Measurements from ENCODE around the gene ANXA6.

Gene ANXA6

GRCh38 chr5:151130922-151131891 is 26.4 kb downstream of the ANXA6 start:
- in situ Hi-C loops (cut with MboI; ENCODE audit: low sequenced_read_pairs): no loop called here

DNA sequence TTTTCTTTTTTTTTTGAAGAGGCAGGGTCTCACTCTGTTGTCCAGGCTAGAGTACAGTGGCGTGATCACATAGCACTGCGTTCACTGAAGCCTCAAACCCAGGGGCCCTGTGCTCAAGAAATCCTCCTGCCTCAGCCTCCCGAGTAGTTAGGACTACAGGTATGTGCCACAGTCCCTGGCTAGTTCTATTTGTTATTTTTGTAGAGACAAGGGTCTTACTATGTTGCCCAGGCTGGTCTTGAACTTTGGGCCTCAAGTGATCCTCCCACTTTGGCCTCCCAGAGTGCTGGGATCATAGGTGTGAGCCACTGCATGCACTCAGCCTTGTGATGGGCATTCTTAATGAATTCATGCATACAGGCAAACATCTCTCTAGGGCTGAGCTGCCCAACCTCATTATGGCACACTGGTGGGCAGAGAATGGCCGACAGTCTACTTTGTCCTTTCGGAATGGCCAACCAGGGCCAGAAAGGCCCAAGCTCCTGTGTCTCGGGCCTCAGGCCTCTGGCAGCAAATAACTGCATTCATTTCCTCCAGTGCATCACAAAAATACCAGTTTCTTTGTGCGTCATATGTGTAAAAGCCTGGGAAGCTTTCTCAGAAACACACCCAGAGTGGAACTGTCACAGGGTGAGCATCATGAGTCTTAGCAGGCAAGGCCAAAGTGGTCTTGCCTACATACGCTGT is 27.2 kb downstream of the ANXA6 start:
- in situ Hi-C loops (cut with MboI; ENCODE audit: low sequenced_read_pairs): no loop called here

DNA sequence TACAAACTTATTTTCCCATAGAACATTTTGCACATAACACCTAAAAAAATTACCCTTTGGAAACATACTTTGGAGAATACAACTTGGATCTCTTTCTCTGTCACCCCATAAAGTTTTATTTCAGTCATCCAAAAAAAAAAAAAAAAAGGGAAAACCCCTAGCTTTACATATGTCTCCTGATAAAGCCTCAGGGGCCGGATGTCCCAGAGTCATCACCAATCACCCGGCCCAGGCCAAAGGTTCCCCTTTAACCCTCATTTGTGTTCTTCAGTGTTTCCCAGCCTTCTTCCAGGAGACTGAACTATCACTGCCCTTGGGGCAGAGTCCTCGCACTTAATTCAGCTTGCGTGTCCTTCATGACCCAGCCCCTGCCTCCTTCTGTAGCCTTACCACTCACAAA is 28.8 kb downstream of the ANXA6 start:
- in situ Hi-C loops (cut with MboI; ENCODE audit: low sequenced_read_pairs): no loop called here

DNA sequence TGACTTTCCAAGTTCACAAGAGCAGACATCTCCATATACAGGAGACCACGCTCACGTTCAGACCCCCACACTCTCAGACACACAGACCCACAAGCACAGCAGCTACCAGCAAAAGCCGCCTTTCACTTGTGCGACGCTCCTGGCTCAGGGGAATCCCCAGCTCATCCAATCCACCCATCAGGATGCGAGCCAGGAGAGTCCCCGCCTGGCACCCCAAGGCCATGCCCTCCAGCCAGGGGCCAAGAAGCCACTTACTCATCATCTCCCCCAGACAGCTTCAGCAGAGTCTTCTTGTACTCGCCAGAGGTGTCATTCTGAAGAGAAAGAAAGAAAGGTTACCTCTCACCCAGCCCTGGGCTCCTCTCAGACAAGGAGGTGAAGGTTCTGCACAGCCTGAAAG is 29.7 kb downstream of the ANXA6 start:
- in situ Hi-C loops (cut with MboI; ENCODE audit: low sequenced_read_pairs): no loop called here

- in situ Hi-C loops (cut with MboI; ENCODE audit: low sequenced_read_pairs): no loop called here
Observed at GRCh38 chr5:151126199-151126645, 31.4 kb downstream of the ANXA6 start.

DNA sequence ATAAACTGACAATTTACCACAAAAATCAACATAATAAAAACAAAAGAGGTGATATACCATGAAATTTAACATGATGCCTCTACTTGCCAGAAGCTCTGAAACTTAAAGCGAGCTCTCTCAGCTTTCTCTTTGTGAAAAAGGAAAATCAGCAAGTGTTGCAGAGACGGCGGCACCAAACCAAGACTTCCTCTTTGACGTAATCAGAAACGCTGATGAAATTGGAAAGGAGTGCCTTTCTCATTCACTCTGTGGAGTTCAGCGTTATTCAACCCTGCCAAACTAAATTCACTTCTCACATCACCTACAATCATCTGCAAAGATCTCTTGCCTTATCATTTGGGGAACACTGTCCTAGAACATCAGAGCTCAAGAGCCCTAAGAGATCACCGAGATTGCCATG is 32.2 kb downstream of the ANXA6 start:
- in situ Hi-C loops (cut with MboI; ENCODE audit: low sequenced_read_pairs): no loop called here

DNA sequence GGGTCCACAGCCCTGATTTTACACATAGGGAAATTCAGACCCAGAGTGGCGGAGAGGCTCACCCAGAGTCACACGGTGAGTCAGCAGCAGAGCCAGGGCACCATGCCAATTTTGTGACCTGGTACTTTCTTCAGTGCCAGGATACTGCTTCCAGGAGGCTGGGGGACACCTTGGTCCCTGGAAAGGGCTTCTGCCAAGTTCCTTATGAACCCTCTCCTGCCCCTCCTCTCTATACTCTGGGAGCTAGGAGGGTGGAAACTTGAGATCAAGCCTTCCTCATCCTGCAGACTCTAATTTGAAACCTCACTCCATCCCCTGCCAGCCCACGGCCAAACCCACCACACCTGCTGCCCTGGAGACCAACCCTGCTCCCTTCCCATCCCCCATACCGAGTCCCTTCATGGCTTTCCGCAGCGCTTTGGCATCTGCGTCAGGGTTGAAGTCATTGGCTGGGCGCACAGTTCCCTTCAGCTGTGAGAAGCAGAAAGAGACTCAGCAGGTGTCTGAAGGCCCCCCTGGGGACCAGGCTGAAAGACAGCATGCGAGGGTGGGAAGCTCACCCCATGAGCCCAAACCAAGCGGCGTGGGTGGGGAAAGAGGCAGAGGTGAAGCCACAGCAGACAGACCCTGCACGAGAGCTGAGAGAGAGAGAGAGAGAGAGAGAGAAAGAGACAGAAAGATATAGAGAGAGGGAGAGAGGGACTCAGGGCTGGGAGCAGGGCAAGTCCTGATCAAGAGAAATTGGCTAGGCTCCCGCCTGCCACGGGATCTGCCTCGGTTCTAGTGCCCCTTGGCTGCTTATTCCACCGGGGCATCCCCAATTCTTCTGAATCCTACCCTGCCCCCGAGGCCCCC is 33.5 kb downstream of the ANXA6 start:
- in situ Hi-C loops (cut with MboI; ENCODE audit: low sequenced_read_pairs): no loop called here

- in situ Hi-C loops (cut with MboI; ENCODE audit: low sequenced_read_pairs): no loop called here
Observed at GRCh38 chr5:151122828-151123227, 34.8 kb downstream of the ANXA6 start.

GRCh38 chr5:151121665-151122064 is 35.9 kb downstream of the ANXA6 start:
- in situ Hi-C loops (cut with MboI; ENCODE audit: low sequenced_read_pairs): no loop called here

DNA sequence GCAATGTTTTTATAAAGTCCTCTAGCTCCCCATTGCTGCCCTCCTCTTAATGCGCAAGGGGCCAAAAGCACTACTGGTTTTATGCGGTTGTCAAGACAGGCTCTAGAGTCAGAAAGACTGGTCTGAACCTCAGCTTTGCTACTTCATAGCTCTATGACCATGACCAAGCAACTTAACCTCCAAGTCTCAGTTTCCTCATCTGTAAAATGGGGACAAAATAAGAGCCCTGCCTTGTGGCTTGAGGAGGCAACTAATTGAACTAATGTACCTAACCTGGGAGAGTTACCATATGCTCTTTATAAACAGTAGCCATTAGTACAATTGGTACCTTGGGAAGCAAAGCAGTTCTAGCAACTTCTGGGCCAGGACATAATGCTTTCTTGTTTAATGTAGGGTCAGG is 36.5 kb downstream of the ANXA6 start:
- in situ Hi-C loops (cut with MboI; ENCODE audit: low sequenced_read_pairs): no loop called here

DNA sequence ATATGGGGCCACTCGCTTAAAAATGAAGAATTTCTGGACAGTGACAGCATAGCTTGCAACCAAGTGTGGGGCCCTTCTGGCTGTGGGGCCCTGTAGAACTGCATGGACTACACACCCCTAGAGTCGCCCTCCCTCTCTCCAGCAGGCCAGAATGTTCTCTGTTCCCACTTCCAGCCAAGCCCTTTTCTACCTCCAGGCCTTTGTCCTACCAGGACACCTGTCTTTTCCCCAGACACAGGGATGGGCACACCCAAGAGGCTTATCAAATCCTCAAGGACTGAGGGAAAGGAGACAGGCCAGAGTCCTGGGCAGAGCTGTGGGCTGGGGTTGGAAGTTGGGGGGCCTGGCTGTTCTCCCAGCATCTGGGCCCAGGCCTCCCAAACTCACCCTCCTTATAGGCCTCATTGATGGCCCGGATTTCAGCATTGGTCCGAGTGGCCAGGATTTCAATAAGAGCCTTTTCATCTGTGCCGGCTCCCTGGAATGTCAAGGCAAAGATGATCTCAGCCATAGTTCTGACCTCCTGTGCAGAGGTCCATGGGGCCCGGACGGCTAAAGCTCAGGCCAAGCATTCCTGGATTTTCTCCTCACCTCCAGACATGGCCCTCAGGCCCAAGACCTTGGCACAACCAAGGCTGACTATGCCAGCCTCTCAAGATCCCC is 38.5 kb downstream of the ANXA6 start:
- in situ Hi-C loops (cut with MboI; ENCODE audit: low sequenced_read_pairs): loop anchor here (5.0 kb wide), 1 partner anchor 67 kb away; no protein-coding TSS in a partner anchor

- in situ Hi-C loops (cut with MboI; ENCODE audit: low sequenced_read_pairs): loop anchor here (5.0 kb wide), 1 partner anchor 63 kb away; no protein-coding TSS in a partner anchor
Observed at GRCh38 chr5:151115272-151115905, 42.2 kb downstream of the ANXA6 start.

GRCh38 chr5:151113651-151114050 is 43.9 kb downstream of the ANXA6 start:
- in situ Hi-C loops (cut with MboI; ENCODE audit: low sequenced_read_pairs): no loop called here

GRCh38 chr5:151110992-151111391 is 46.6 kb downstream of the ANXA6 start:
- in situ Hi-C loops (cut with MboI; ENCODE audit: low sequenced_read_pairs): no loop called here

DNA sequence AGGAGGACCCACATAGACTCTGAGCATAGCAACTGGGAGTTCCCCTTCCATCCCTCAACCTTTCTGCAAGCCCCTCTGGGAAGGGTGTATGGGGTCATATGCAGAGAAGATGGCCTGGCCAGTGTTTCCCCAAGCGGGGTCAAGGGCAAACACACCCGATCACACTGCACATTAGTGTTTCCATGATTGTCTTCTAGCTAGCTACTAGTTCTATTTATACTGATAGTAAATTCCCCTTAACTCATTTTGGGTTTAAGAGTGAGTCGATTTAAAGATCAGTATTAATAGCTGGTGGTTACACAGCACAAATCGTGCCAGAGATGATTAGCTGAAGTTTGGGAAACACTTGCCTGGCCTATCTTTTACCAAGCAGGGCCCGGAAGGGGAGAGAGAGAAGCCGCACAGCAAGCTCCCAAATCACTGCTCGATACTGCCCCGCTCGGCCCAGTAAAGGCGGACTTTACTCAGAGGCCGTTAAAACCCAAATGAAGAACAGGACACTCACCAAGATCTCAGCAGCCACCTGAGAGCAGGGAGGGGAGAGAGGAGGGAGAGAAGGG is 47.4 kb downstream of the ANXA6 start:
- in situ Hi-C loops (cut with MboI; ENCODE audit: low sequenced_read_pairs): no loop called here

- in situ Hi-C loops (cut with MboI; ENCODE audit: low sequenced_read_pairs): no loop called here
Observed at GRCh38 chr5:151108566-151108965, 49.0 kb downstream of the ANXA6 start.

GRCh38 chr5:151107738-151108520 is 49.6 kb downstream of the ANXA6 start:
- in situ Hi-C loops (cut with MboI; ENCODE audit: low sequenced_read_pairs): no loop called here

DNA sequence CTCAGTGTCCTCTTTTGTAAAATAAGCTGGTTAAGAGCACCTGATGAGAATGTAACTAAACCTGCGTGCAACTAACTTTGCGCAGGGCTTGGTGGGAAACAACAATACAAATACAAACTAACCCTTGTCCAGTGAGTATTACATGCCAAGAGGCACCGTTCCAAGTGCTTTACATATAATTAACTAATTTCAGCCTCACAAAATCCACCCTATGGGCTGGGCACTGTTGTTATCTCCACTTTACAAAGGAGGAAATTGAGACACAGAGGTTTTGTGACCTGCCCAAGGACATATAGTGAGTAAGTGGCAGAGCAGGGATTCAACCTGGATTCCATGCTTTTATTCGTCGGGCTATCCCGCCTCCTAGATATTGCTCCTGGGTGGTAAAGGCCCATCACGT is 50.5 kb downstream of the ANXA6 start:
- in situ Hi-C loops (cut with MboI; ENCODE audit: low sequenced_read_pairs): no loop called here

DNA sequence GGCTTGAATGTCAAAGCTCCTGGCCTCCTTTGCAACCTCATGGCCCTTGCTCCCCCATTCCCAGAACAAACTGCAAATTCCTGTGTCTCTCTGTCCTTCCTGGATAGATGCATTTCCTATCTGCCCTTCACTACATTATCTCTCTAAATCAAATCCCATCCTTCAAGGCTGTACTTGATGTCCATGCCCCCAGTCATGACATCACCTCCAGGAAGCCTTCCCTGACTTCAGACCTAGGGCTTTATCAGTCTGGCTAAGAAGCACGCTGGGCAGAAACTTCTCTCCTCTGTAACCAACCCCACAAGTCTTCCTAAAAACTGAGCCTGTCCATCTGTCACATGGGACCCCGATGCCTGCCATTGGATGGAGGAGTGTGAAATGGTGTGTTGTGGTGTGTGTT is 51.1 kb downstream of the ANXA6 start:
- in situ Hi-C loops (cut with MboI; ENCODE audit: low sequenced_read_pairs): no loop called here

Data from HL-60/S4 treated with phorbol 12-myristate 13-acetate at 8.2 ng/mL for 4 days and 3 days (cell line).